IMR-90 (cell line): ENCODE results near the gene HIGD1C. TPM values are rescaled to one million over a fixed set of nuclear protein-coding genes. Genes with fewer than 3 reads are reported as not detected.

Experiments used
- ATAC-seq: fragments of 200-7000 bp; cut with Tn5 transposase; 2 replicates; pipeline ENCODE4 v1.9.1; 2020; ENCODE audit warnings: low read depth, mild to moderate bottlenecking, moderate library complexity
- BruUV-seq: library from RNA; stranded (reverse); fragments of 400-500 nt; replicated peaks from 2 replicates; lab custom pipeline; 2021; lab: Mats Ljungman, UMichigan
- CTCF ChIA-PET: fragments of 300-600 bp; formaldehyde crosslinking; extraction: SDS; loops from one replicate; lab custom pipeline; 2021; ENCODE audit warnings: antibody characterized with exemption; lab: Yijun Ruan, JAX
- POLR2A ChIA-PET: fragments of 300-600 bp; sonication (Branson Sonifier 250); formaldehyde crosslinking; loops from one replicate; lab custom pipeline; 2022; ENCODE audit warnings: antibody characterized with exemption; ENCODE audit not compliant: unreplicated experiment; lab: Charles Lee
- DNase-seq: peaks from one replicate; pipeline ENCODE4 v3.0.0; 2013
- H2AFZ ChIP-seq: replicated peaks from 2 replicates; pipeline ENCODE3; 2013; ENCODE audit warnings: low read length, mild to moderate bottlenecking; ENCODE audit not compliant: poor library complexity
- H2AK5ac ChIP-seq: 2 replicates; pipeline ENCODE4 v1.6.1; 2013; ENCODE audit warnings: low read depth, low read length, inconsistent platforms
- H2AK9ac ChIP-seq: replicated peaks from 2 replicates; pipeline ENCODE3; 2013; ENCODE audit warnings: mild to moderate bottlenecking, low read depth, low read length, moderate library complexity; ENCODE audit not compliant: poor library complexity
- H2BK120ac ChIP-seq: 2 replicates; pipeline ENCODE4 v1.6.1; 2013; ENCODE audit warnings: low read depth, low read length, inconsistent platforms
- H2BK15ac ChIP-seq: 3 replicates; pipeline ENCODE4 v1.6.1; 2013; ENCODE audit warnings: low read depth, low read length, inconsistent platforms
- H2BK20ac ChIP-seq: 2 replicates; pipeline ENCODE4 v1.6.1; 2013; ENCODE audit warnings: low read depth, mild to moderate bottlenecking, inconsistent platforms, low read length, moderate library complexity
- H2BK5ac ChIP-seq: 2 replicates; pipeline ENCODE4 v1.6.1; 2013; ENCODE audit warnings: mild to moderate bottlenecking, low read depth, low read length, inconsistent platforms; ENCODE audit not compliant: poor library complexity, severe bottlenecking
- H3K14ac ChIP-seq: replicated peaks from 2 replicates; pipeline ENCODE4 v1.6.1; 2013; ENCODE audit warnings: low read depth, low read length, inconsistent platforms
- H3K18ac ChIP-seq: 2 replicates; pipeline ENCODE4 v1.6.1; 2013; ENCODE audit warnings: low read depth, low read length, control low read depth
- H3K23ac ChIP-seq: 2 replicates; pipeline ENCODE4 v1.6.1; 2013; ENCODE audit warnings: low read depth, low read length, inconsistent platforms
- H3K27ac ChIP-seq: 2 replicates; pipeline ENCODE4 v1.5.1; 2013; ENCODE audit warnings: mild to moderate bottlenecking, control low read depth, low read length; ENCODE audit not compliant: insufficient read depth
- H3K27me3 ChIP-seq: 2 replicates; pipeline ENCODE4 v1.6.1; 2013; ENCODE audit warnings: low read length; ENCODE audit not compliant: control insufficient read depth, insufficient read depth
- H3K36me3 ChIP-seq: 2 replicates; pipeline ENCODE4 v1.6.1; 2013; ENCODE audit warnings: low read length, mixed read lengths; ENCODE audit not compliant: control insufficient read depth, insufficient read depth
- H3K4ac ChIP-seq: 2 replicates; pipeline ENCODE4 v1.6.1; 2013; ENCODE audit warnings: low read depth, low read length, inconsistent platforms
- H3K4me1 ChIP-seq: 2 replicates; pipeline ENCODE4 v1.6.1; 2013; ENCODE audit warnings: low read length, mixed read lengths; ENCODE audit not compliant: control insufficient read depth, insufficient read depth
- H3K4me2 ChIP-seq: 2 replicates; pipeline ENCODE4 v1.6.1; 2013; ENCODE audit warnings: low read depth, mild to moderate bottlenecking, control low read depth, low read length, moderate library complexity
- H3K4me3 ChIP-seq: 2 replicates; pipeline ENCODE4 v1.5.1; 2013; ENCODE audit warnings: low read depth, mild to moderate bottlenecking, control low read depth, low read length, moderate library complexity; ENCODE audit not compliant: insufficient read depth
- H3K56ac ChIP-seq: 2 replicates; pipeline ENCODE4 v1.6.1; 2013; ENCODE audit warnings: low read length, inconsistent platforms; ENCODE audit not compliant: insufficient read depth; ENCODE audit errors: extremely low read depth
- H3K79me1 ChIP-seq, 2 experiments: 2 replicates each; pipeline ENCODE4 v1.6.1; 2013; ENCODE audit warnings: low read length in 2 of 2, inconsistent platforms in 1 of 2, low read depth in 1 of 2
- H3K9ac ChIP-seq: 2 replicates; pipeline ENCODE4 v1.6.1; 2013; ENCODE audit warnings: low read depth, low read length, control low read depth
- H3K9me1 ChIP-seq: 2 replicates; pipeline ENCODE4 v1.6.1; 2013; ENCODE audit warnings: low read length, inconsistent platforms; ENCODE audit not compliant: insufficient read depth
- H3K9me3 ChIP-seq: 2 replicates; pipeline ENCODE4 v1.6.1; 2013; ENCODE audit warnings: low read length; ENCODE audit not compliant: control insufficient read depth, insufficient read depth
- H4K20me1 ChIP-seq: 2 replicates; pipeline ENCODE4 v1.6.1; 2013; ENCODE audit warnings: low read length, inconsistent platforms; ENCODE audit not compliant: insufficient read depth
- H4K5ac ChIP-seq: 2 replicates; pipeline ENCODE4 v1.6.1; 2013; ENCODE audit warnings: mild to moderate bottlenecking, low read depth, low read length, control low read depth
- H4K8ac ChIP-seq, 2 experiments: 2 replicates each; pipeline ENCODE4 v1.6.1; 2013; ENCODE audit warnings: low read depth in 2 of 2, low read length in 2 of 2, control low read depth in 1 of 2, inconsistent platforms in 1 of 2
- H4K91ac ChIP-seq: 2 replicates; pipeline ENCODE4 v1.6.1; 2013; ENCODE audit warnings: low read depth, low read length, inconsistent platforms; ENCODE audit not compliant: insufficient read depth
- BHLHE40 ChIP-seq: fragments of 150-350 bp; IDR thresholded peaks from 2 replicates; pipeline ENCODE4 v1.6.1; 2016; ENCODE audit warnings: mild to moderate bottlenecking, low read depth, low read length
- MAFK ChIP-seq: IDR thresholded peaks from 2 replicates; pipeline ENCODE4 v1.6.1; 2012; ENCODE audit warnings: low read depth, low read length, improper control_type of control experiment
- MXI1 ChIP-seq: IDR thresholded peaks from 2 replicates; pipeline ENCODE4 v1.6.1; 2012; ENCODE audit warnings: low read depth, mild to moderate bottlenecking, low read length, moderate library complexity, borderline replicate concordance
- RAD21 ChIP-seq: IDR thresholded peaks from 2 replicates; pipeline ENCODE4 v1.6.1; 2012; ENCODE audit warnings: low read length, improper control_type of control experiment
- RFX5 ChIP-seq: IDR thresholded peaks from 2 replicates; pipeline ENCODE4 v1.8.0; 2012; ENCODE audit warnings: low read depth, mild to moderate bottlenecking, low read length, moderate library complexity
- WGBS, 2 experiments: methylation state at CpG; one replicate each; pipeline versions ENCODE4 v1.1.5 to v1.1.7; 2013; ENCODE audit warnings: missing lambda C conversion rate in 2 of 2; ENCODE audit not compliant: insufficient read length in 1 of 2; ENCODE audit errors: extremely low coverage in 2 of 2; 5-methylcytosine and 5-hydroxymethylcytosine counted together
- dilution Hi-C: fragments of 300-500 bp; cut with HindIII; formaldehyde crosslinking; loops from one replicate; pipeline ENCODE4 v1.14.3; 2018; ENCODE audit warnings: low sequenced_read_pairs; ENCODE audit not compliant: unreplicated experiment
- in situ Hi-C: fragments of 300-500 bp; cut with MboI; formaldehyde crosslinking; loops from 3 replicates; pipeline ENCODE4 v1.14.3; 2019; ENCODE audit warnings: low sequenced_read_pairs, inconsistent platforms, mixed read lengths
- intact Hi-C: fragments of 100-400 bp; cut with micrococcal nuclease; formaldehyde crosslinking; loops from 2 replicates; pipeline ENCODE4 v1.10.0; 2022
- polyA plus RNA-seq, 3 experiments: library from polyadenylated mRNA; depleted of rRNA; stranded (reverse); fragments of >200 nt; gene quantifications; 2 replicates each; pipeline ENCODE4 v1.2.3, GENCODE V29; 2012; ENCODE audit warnings: low replicate concordance in 1 of 3
- total RNA-seq: library from RNA; depleted of rRNA; stranded (reverse); fragments of >200 nt; gene quantifications from 2 replicates; pipeline ENCODE4 v1.2.3, GENCODE V29; 2012

The HIGD1C gene
- total and polyA plus RNA-seq, 2 of the 4 experiments (the other 2 are of a cell fraction), result not detected

- ChIA-PET POLR2A (no interaction called here), CTCF (no interaction called here)
- Histone ChIP-seq H3K79me1 (0 out of 4 replicates have a peak, but pooled peaks cover 0 to 5% of the 10 kb centered on the region in 2 experiments), H3K27ac (no peak overlapping the region), H3K36me3 (no peaks in the 10 kb centered on the region), H4K8ac (peak overlapping the region; percentile 57; a peak in 3 of 4 replicates), H2AK9ac (no peak overlapping the region), H2BK5ac (no peak overlapping the region), H3K4me1 (peaks cover 12% of the 10 kb centered on the region), H4K91ac (peak overlapping the region; percentile 61), H2AFZ (peak overlapping the region; percentile 53), H3K4ac (peak overlapping the region; percentile 53), H3K4me2 (no peak overlapping the region; the same call in 1 of the 2 replicates), H3K23ac (no peak overlapping the region), H3K9ac (no peak overlapping the region), H2AK5ac (peak overlapping the region; percentile 40; the same call in 1 of the 2 replicates), H3K4me3 (no peak overlapping the region), H3K18ac (peak overlapping the region; percentile 46; the same call in 1 of the 2 replicates), H2BK15ac (0 out of 3 replicates have a peak overlapping the region, but pooled peaks have one; percentile 6), H3K9me1 (0 out of 2 replicates have a peak, but pooled peaks cover 4% of the 10 kb centered on the region), H3K9me3 (no peaks in the 10 kb centered on the region), H3K14ac (peak overlapping the region; percentile 48; the same call in 1 of the 2 replicates), H2BK20ac (peak overlapping the region; percentile 66; the same call in 1 of the 2 replicates), H2BK120ac (peak overlapping the region; percentile 68), H3K27me3 (no peaks in the 10 kb centered on the region), H4K20me1 (no peaks in the 10 kb centered on the region), H4K5ac (peak overlapping the region; percentile 82; the same call in 1 of the 2 replicates), H3K56ac (no peak overlapping the region)
- TF ChIP-seq RAD21, result no peak
- TF ChIP-seq RFX5, result no peak
- no peak for TF ChIP-seq MAFK
- no peak for TF ChIP-seq BHLHE40
- no peak for TF ChIP-seq MXI1
- no TSS peak for BruUV-seq
- ATAC-seq (no peak), DNase-seq (no peak)
- in situ Hi-C loops (no loop called here), intact Hi-C loops (no loop called here), dilution Hi-C loops (no loop called here)
- WGBS, 2 experiments, result no CpG with 5 or more reads among the region's 3 CpGs
These were observed 24.0 kb upstream of the HIGD1C start for GRCh38 chr12:50928392-50928791.
